ENCODE data around the gene PAX5.

Gene PAX5

DNA sequence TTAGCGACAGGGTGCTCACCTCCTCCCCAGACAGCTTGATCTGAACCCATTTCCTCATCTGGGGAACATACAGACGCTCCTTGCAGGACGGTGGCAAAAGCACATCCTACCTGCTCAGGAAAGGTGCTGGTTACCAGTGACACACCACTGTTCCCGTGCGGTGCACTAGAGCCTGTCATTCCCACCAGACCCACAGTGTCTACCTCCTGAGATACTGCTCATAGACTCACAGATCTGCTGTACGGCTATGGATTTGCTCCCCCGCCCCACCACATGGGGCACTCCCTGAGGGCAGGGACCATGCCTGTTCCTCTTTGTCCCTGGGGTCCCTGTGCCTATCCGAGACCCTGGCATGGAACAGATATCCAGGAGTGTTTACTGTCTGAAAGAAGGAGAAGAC, 208.9 kb downstream of the PAX5 start:
- no peaks in the 10 kb centered on the region for H3K9me3 ChIP-seq (ENCODE audit: severe bottlenecking)
- H3K4me3 ChIP-seq (ENCODE audit: low read depth, low read length) = no peak overlapping the region
- H3K27me3 ChIP-seq (ENCODE audit: insufficient read depth, low read depth, severe bottlenecking) = no peaks in the 10 kb centered on the region
- DNase-seq = no peak
- no peaks in the 10 kb centered on the region for H3K36me3 ChIP-seq
- H3K27ac ChIP-seq = no peak overlapping the region
- TF ChIP-seq, protein P1, sequence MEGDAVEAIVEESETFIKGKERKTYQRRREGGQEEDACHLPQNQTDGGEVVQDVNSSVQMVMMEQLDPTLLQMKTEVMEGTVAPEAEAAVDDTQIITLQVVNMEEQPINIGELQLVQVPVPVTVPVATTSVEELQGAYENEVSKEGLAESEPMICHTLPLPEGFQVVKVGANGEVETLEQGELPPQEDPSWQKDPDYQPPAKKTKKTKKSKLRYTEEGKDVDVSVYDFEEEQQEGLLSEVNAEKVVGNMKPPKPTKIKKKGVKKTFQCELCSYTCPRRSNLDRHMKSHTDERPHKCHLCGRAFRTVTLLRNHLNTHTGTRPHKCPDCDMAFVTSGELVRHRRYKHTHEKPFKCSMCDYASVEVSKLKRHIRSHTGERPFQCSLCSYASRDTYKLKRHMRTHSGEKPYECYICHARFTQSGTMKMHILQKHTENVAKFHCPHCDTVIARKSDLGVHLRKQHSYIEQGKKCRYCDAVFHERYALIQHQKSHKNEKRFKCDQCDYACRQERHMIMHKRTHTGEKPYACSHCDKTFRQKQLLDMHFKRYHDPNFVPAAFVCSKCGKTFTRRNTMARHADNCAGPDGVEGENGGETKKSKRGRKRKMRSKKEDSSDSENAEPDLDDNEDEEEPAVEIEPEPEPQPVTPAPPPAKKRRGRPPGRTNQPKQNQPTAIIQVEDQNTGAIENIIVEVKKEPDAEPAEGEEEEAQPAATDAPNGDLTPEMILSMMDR (IDR thresholded peaks at IDR 0.05; ENCODE audit: low read depth, low read length) = no peak

DNA sequence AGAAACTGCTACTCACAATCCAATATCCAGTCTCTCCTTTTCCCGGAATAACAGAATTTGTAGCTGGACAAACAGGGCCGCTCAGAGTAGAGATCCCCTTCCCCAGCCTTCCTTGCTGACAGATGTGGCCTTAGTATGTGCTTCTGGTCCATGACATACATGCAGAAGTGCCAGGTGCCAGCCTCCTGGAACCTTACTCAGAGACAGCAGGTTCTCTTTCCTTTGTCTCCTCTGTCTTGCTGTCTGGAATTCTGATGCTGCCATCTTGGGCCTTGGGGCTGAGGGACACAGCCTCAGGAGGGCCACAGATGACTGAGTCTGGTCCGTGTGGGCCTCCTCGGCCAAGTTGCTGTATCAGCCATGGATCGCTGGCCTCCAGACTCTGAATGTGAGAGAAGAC, 210.1 kb downstream of the PAX5 start:
- no peak for DNase-seq
- H3K27ac ChIP-seq = no peak overlapping the region
- H3K36me3 ChIP-seq = no peaks in the 10 kb centered on the region
- H3K27me3 ChIP-seq (ENCODE audit: insufficient read depth, low read depth, severe bottlenecking) = no peaks in the 10 kb centered on the region
- no peak overlapping the region for H3K4me3 ChIP-seq (ENCODE audit: low read depth, low read length)
- H3K9me3 ChIP-seq (ENCODE audit: severe bottlenecking) = no peaks in the 10 kb centered on the region
- TF ChIP-seq, protein P1 (IDR thresholded peaks at IDR 0.05; ENCODE audit: low read depth, low read length) = no peak

DNA sequence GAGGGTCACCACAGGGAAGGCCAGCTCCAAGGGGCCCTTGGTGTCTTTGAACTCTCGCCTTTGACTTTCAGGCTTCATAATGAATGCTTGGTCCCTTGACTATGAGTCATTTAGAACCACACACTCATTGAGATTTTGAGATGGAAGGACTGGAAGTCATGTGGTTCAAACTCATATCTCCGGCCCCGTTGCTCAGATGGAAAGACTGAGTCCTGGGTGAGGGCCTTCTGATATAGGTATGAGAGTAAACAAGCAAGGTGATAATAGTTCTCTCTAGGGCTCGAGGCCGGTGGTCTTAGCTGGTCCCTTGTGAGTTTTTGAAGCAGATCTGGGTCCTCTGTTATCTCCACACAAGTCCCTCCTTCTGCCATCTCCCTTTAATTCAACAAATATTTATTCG, 210.6 kb downstream of the PAX5 start:
- no peaks in the 10 kb centered on the region for H3K27me3 ChIP-seq (ENCODE audit: insufficient read depth, low read depth, severe bottlenecking)
- DNase-seq = no peak
- no peak overlapping the region for H3K27ac ChIP-seq
- no peaks in the 10 kb centered on the region for H3K36me3 ChIP-seq
- no peak overlapping the region for H3K4me3 ChIP-seq (ENCODE audit: low read depth, low read length)
- TF ChIP-seq, protein P1 (IDR thresholded peaks at IDR 0.05; ENCODE audit: low read depth, low read length) = no peak
- no peaks in the 10 kb centered on the region for H3K9me3 ChIP-seq (ENCODE audit: severe bottlenecking)

DNA sequence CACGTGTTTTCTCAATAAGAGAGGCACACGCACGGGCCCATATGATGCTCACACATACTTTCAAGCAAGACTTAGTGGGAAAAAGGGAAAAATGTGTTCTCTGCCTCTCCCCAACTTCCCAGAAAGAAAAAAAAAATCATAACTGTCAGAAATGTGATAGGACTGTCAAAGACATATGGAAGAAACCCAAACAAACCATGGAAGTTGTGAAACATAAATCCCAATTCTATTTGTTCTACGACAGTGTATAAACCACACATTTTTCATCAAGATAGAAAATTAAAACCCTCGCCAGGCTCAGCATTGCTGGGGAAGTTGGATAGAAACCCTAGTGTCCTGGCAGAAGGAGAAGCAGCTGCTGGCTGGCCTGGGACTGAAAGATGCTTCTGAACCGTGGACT, 211.9 kb downstream of the PAX5 start:
- Histone ChIP-seq H3K27ac (no peak overlapping the region), H3K9me3 (ENCODE audit: severe bottlenecking) (no peaks in the 10 kb centered on the region), H3K36me3 (no peaks in the 10 kb centered on the region), H3K27me3 (ENCODE audit: insufficient read depth, low read depth, severe bottlenecking) (no peaks in the 10 kb centered on the region), H3K4me3 (ENCODE audit: low read depth, low read length) (no peak overlapping the region)
- no peak for DNase-seq
- TF ChIP-seq, protein P1 (IDR thresholded peaks at IDR 0.05; ENCODE audit: low read depth, low read length) = no peak

DNA sequence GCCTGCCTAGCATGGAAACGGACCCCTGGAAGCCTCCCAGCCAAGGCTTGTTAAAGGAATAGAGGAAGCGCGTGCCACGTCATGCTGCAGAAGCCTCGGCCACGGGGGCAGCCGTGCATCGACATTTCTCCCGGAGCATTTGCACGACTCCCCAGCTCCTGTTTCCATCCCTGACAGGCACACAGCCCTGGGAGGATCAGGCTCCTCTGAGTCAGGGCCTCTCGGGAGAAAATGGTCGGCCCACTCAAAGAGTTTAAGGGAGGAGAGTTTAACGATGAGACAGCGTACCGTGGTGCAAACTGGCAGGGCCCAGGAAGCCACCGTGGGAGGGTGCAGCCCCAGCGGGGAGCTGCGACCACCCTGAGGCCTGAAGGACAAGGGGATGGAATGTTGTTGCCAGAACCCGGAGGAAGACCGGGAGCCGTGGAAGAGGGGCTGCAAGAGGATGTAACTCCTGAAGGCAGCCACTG, 213.6 kb downstream of the PAX5 start:
- no peak overlapping the region for H3K4me3 ChIP-seq (ENCODE audit: low read depth, low read length)
- H3K9me3 ChIP-seq (ENCODE audit: severe bottlenecking) = no peaks in the 10 kb centered on the region
- no peaks in the 10 kb centered on the region for H3K27me3 ChIP-seq (ENCODE audit: insufficient read depth, low read depth, severe bottlenecking)
- TF ChIP-seq, protein P1 (IDR thresholded peaks at IDR 0.05; ENCODE audit: low read depth, low read length) = no peak
- no peaks in the 10 kb centered on the region for H3K36me3 ChIP-seq
- H3K27ac ChIP-seq = no peak overlapping the region
- DNase-seq = peak; percentile 5
